A549 treated with CORT108297 at 1 μM for 4 hours (cell line): ENCODE data around the gene HRH3. TPM values are rescaled to one million over a fixed set of nuclear protein-coding genes. Genes with fewer than 3 reads are reported as not detected.

Experiments
- total RNA-seq: library from RNA; stranded (reverse); fragments of 200-300 nt; extraction: Qiagen RNA extraction; gene quantifications from 5 replicates; pipeline ENCODE4 v1.2.3, GENCODE V29; 2022

Gene HRH3
- total RNA-seq = 0.02 to 0.05 TPM (median 0.03 TPM) in 3 of 5 replicates, not detected in the others

DNA sequence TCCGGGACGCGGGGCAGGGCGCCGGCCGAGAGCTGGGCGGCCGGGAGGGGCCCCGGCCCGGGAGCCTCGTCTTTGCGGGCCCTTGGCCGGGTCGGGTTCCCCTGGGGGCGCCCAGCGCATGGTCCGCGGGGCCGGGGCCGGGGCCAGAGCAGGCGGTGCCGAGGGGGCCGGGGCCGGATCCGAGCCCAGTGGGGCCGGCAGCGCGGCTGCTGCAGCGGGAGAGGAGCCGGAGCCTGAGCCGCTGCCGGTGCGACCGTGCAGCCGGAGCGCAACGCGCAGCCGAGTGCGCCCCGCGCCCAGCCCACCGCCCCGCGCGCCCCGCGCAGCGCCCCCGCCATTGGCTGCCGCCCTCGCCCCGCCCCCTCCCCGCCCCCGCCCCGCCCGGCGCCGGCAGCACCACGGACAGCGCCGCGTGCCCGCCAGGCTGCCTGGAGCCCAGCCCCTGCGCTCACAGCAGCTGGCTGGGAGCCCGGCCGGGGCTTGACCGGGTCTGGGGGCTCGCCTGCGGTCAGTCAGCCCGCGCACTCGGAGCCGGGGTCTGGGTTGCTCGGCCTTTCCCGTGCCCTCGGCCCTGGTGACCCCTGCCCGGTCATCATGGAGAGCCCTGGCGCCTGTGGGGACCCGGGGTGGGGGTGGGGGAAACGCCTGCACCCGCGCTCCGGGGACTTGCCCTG, at the start of gene HRH3:
HRH3 (minus strand) TSS at position 287 of the 674 bp plus-strand sequence. CDS start 308 bp downstream, outside the sequence.

DNA sequence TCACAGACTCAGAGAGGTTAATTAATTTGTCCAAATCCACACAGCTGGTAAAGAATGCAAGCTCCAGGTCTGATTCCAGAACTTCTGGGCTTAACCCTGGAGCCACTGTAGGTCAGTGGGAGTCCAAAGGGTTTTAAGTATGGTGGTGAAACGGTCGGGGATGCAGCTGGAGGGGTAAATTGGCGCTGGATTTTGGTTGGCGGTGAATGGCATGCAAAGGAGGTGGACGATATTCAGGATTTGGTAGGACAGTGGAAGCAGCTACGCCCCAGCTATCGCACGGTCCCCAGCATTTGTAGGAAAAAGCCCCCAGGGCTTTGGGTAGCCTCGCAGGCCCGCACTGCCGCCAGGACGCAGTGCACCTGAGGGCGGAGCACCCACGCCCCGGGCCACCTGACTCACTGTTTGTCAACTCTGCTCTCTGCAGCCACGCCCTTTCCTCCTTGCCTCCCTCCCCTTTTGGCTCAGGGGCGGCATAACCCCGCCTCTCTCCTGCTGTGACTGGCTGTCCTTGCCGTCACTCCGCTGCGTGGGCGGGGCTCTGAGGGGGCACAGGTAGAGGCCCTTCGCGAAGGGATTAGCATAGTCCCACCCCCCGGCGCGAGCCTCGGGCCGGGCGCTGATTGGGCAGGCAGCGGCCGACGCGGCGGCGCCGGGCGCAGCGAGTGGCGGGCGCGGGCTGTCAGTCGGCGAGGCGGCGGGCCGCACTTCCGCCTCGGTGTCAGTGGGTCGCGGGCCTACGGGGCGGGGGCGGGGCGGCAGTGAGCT, 17.9 kb upstream of the HRH3 start, which contains the start of gene OSBPL2:
OSBPL2 (plus strand) TSS at position 721 of the 768 bp plus-strand sequence. CDS start 17,664 bp downstream, outside the sequence.

DNA sequence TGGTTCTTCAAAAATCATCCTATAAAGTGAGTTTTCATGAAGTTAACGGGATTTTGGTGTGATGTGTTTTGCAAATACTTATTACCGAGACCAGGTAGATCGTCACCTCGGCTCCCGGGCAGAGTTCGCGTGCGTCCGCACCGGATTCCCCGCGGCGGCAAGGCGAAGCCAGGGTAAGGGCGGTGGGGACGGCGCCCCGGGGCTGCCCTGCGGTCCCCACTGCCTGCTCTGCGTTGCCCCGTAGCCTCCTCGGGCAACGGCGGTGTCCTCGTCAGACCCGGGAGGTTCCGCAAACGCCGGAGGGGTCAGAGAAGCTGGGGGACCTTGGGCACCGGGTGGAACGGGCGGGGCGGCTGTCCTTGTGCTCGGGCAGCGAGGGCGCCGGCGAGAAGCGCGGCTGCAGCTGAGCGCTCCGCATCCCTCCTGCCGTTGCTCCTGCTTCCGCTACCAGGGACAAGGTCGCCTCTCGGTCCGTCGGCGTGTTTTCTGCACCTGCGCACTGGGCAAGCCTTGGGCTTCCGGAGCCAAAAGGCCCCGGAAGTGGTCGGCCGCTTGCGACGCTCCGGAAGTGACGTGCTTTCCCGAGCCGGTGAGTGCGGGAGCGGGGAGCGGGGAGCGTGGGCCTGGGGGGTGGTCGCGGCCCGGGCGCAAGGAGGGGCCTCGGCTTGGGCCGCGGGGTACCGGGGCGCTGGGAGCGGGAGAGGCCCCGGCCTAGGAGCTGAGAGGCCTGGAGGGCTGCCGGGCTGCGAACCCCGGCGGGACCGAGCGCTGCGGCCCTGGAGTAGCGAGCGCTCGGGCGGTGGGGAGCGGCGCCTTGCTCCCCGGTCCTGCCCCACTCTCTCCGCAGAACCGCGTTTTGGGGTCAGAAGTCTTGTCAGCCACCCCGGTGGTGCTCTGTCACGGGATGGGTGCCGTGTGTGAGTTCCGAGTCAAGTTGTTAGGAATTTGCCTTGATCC, 37.3 kb downstream of the HRH3 start, which contains the start of gene MTG2:
MTG2 (plus strand) TSS at position 560 of the 957 bp plus-strand sequence. CDS start 10,393 bp downstream, outside the sequence.

Other genes starting within 250 kb of the HRH3 start
- gene TAF4, start 154.4 kb downstream of the HRH3 start, total RNA-seq = 15.6 to 18.2 TPM (median 17.9 TPM) in 5 replicates
- gene LSM14B, start 97.8 kb downstream of the HRH3 start, total RNA-seq = 23.4 to 27.6 TPM (median 26.3 TPM) in 5 replicates
- 488 to 600 TPM (median 589 TPM) in 5 replicates for gene PSMA7, start 76.9 kb downstream of the HRH3 start, total RNA-seq
- gene SS18L1, start 76.5 kb downstream of the HRH3 start, total RNA-seq = 6.6 to 11.0 TPM (median 10.3 TPM) in 5 replicates
- 27.8 to 40.5 TPM (median 38.6 TPM) in 5 replicates for gene MTG2, start 37.2 kb downstream of the HRH3 start, total RNA-seq
- 17.6 to 21.6 TPM (median 19.6 TPM) in 5 replicates for gene OSBPL2, start 18.2 kb upstream of the HRH3 start, total RNA-seq
- 154 to 199 TPM (median 192 TPM) in 5 replicates for gene ADRM1, start 82.7 kb upstream of the HRH3 start, total RNA-seq
- 230 to 491 TPM (median 415 TPM) in 5 replicates for gene LAMA5, start 147.0 kb upstream of the HRH3 start, total RNA-seq
- 2,342 to 3,175 TPM (median 2,815 TPM) in 5 replicates for gene RPS21, start 166.8 kb upstream of the HRH3 start, total RNA-seq
- 3.8 to 5.8 TPM (median 5.0 TPM) in 5 replicates for gene CABLES2, start 187.0 kb upstream of the HRH3 start, total RNA-seq
- 0.15 to 0.24 TPM (median 0.20 TPM) in 5 replicates for gene RBBP8NL, start 207.3 kb upstream of the HRH3 start, total RNA-seq